Neural crest cell (in vitro differentiated cells): ENCODE results near the gene F8. TPM values are rescaled to one million over a fixed set of nuclear protein-coding genes. Genes with fewer than 3 reads are reported as not detected.

Experiments used
- DNase-seq: peaks from one replicate; pipeline ENCODE4 v3.0.0; 2021; ENCODE audit warnings: low read depth, mixed read lengths, low spot score
- H3K27ac Mint-ChIP-seq: one replicate; pipeline ENCODE4 v1.8.0; 2021; ENCODE audit warnings: mild to moderate bottlenecking, mixed read lengths; ENCODE audit not compliant: unreplicated experiment
- H3K27me3 Mint-ChIP-seq: 2 replicates; pipeline ENCODE4 v1.8.0; 2021; ENCODE audit warnings: low read depth, mild to moderate bottlenecking, mixed read lengths
- H3K36me3 Mint-ChIP-seq: 2 replicates; pipeline ENCODE4 v1.8.0; 2021; ENCODE audit warnings: low read depth, mild to moderate bottlenecking, mixed read lengths
- H3K4me1 Mint-ChIP-seq: 2 replicates; pipeline ENCODE4 v1.8.0; 2021; ENCODE audit warnings: mixed read lengths
- H3K4me3 Mint-ChIP-seq: one replicate; pipeline ENCODE4 v1.8.0; 2021; ENCODE audit warnings: mild to moderate bottlenecking, mixed read lengths
- H3K9me3 Mint-ChIP-seq: 2 replicates; pipeline ENCODE4 v1.8.0; 2021; ENCODE audit warnings: mixed read lengths
- CTCF ChIP-seq: fragments of 200-600 bp; sonication (generic); conservative IDR thresholded peaks from 2 replicates; pipeline ENCODE4 v1.5.0; 2021; ENCODE audit warnings: antibody characterized with exemption, mild to moderate bottlenecking
- total RNA-seq: library from RNA; stranded (reverse); gene quantifications from 2 replicates; pipeline ENCODE4 v1.2.1, GENCODE V29; 2021

Gene F8
- total RNA-seq, 1 donor from 2014 or later: 2.1 TPM

- TF ChIP-seq CTCF: no peak
- Mint-ChIP-seq H3K27me3 (no peaks in the 10 kb centered on the region), H3K27ac (no peak overlapping the region), H3K4me3 (no peak overlapping the region), H3K9me3 (peaks cover 4% of the 10 kb centered on the region), H3K4me1 (peaks cover 3% of the 10 kb centered on the region), H3K36me3 (peaks cover 11% of the 10 kb centered on the region)
- no peak for DNase-seq
Measured at GRCh38 chrX:155056471-155056870, 33.9 kb upstream of the F8 start.

- DNase-seq: no peak
- H3K4me3 Mint-ChIP-seq: no peak overlapping the region
- H3K36me3 Mint-ChIP-seq: peaks cover 13% of the 10 kb centered on the region
- peaks cover 3% of the 10 kb centered on the region for H3K4me1 Mint-ChIP-seq
- TF ChIP-seq CTCF: no peak
- peaks cover 4% of the 10 kb centered on the region for H3K9me3 Mint-ChIP-seq
- no peaks in the 10 kb centered on the region for H3K27me3 Mint-ChIP-seq
- H3K27ac Mint-ChIP-seq: no peak overlapping the region
Measured at GRCh38 chrX:155055494-155055893, 33.0 kb upstream of the F8 start.

GRCh38 chrX:155054255-155054654 is 31.7 kb upstream of the F8 start:
- no peak overlapping the region for H3K4me3 Mint-ChIP-seq
- H3K27me3 Mint-ChIP-seq: no peaks in the 10 kb centered on the region
- DNase-seq: no peak
- no peak for TF ChIP-seq CTCF
- no peak overlapping the region for H3K27ac Mint-ChIP-seq
- peaks cover 3% of the 10 kb centered on the region for H3K4me1 Mint-ChIP-seq
- H3K9me3 Mint-ChIP-seq: peaks cover 4% of the 10 kb centered on the region
- H3K36me3 Mint-ChIP-seq: peaks cover 16% of the 10 kb centered on the region

- H3K9me3 Mint-ChIP-seq: peaks cover 4% of the 10 kb centered on the region
- no peak for TF ChIP-seq CTCF
Measured at GRCh38 chrX:155053656-155054055, 31.1 kb upstream of the F8 start.

GRCh38 chrX:155052738-155053498 is 30.4 kb upstream of the F8 start:
- no peaks in the 10 kb centered on the region for H3K27me3 Mint-ChIP-seq
- H3K9me3 Mint-ChIP-seq: peaks cover 4% of the 10 kb centered on the region
- peaks cover 6% of the 10 kb centered on the region for H3K4me1 Mint-ChIP-seq
- H3K36me3 Mint-ChIP-seq: peaks cover 16% of the 10 kb centered on the region
- no peak overlapping the region for H3K4me3 Mint-ChIP-seq
- H3K27ac Mint-ChIP-seq: no peak overlapping the region
- DNase-seq: no peak
- no peak for TF ChIP-seq CTCF

More at GRCh38 chrX:155053656-155054055, 31.1 kb upstream of the F8 start:
- Mint-ChIP-seq H3K36me3 (peaks cover 16% of the 10 kb centered on the region), H3K4me3 (no peak overlapping the region), H3K27me3 (no peaks in the 10 kb centered on the region), H3K4me1 (peaks cover 6% of the 10 kb centered on the region), H3K27ac (no peak overlapping the region)
- no peak for DNase-seq
